K562 (cell line): ENCODE data around the gene GATA5. TPM values are rescaled to one million over a fixed set of nuclear protein-coding genes. Genes with fewer than 3 reads are reported as not detected.

Experiments
- ATAC-seq: fragments of 200-7000 bp; cut with Tn5 transposase; 3 replicates; pipeline ENCODE4 v1.9.1; 2020; ENCODE audit warnings: moderate library complexity
- BruUV-seq: library from RNA; stranded (reverse); fragments of 400-500 nt; replicated peaks from 2 replicates; lab custom pipeline; 2021; lab: Mats Ljungman, UMichigan
- CTCF ChIA-PET: fragments of 300-600 bp; formaldehyde crosslinking; extraction: SDS; loops from one replicate; lab custom pipeline; 2021; ENCODE audit warnings: low intra/inter-chr PET ratio; lab: Yijun Ruan, JAX
- POLR2A ChIA-PET: fragments of 300-600, 350-650 bp; sonication (Branson Sonifier 250); formaldehyde crosslinking; extraction: SDS; loops from one replicate; lab custom pipeline; 2021; ENCODE audit warnings: antibody characterized with exemption, inconsistent platforms; lab: Yijun Ruan, JAX
- DNase-seq, 4 experiments: peaks; one replicate each; pipeline versions ENCODE4 v3.0.0 to v3.0.0-alpha.2; 2011 to 2018; ENCODE audit warnings: low spot score in 3 of 4, mixed read lengths in 3 of 4; ENCODE audit errors: extremely low read depth in 1 of 4
- FAIRE-seq: peaks from 2 replicates; lab custom pipeline; 2011; peaks lifted over from hg19 to GRCh38; lab: Jason Lieb, UNC
- H2AFZ ChIP-seq: 2 replicates; pipeline ENCODE4 v1.6.0; 2011; ENCODE audit warnings: low read depth, low read length, control low read depth, inconsistent platforms
- H3K27ac ChIP-seq: fragments of 200-600 bp; 3 replicates; pipeline ENCODE4 v1.8.0; 2011; ENCODE audit warnings: low read depth, mild to moderate bottlenecking, control low read depth, inconsistent platforms, low read length, moderate library complexity, mixed read lengths; ENCODE audit errors: extremely low read depth
- H3K27me3 ChIP-seq, 2 experiments: fragments of 300-600 bp in 1 of 2; 2 replicates in 1 of 2; 3 replicates in 1 of 2; pipeline versions ENCODE4 v1.6.0 to v1.8.0; 2011; ENCODE audit warnings: inconsistent platforms in 2 of 2, low read length in 2 of 2, mild to moderate bottlenecking in 1 of 2, mixed read lengths in 1 of 2, moderate library complexity in 1 of 2; ENCODE audit not compliant: control insufficient read depth in 2 of 2, insufficient read depth in 2 of 2
- H3K36me3 ChIP-seq: fragments of 300-600 bp; 3 replicates; pipeline ENCODE4 v1.8.0; 2011; ENCODE audit warnings: mild to moderate bottlenecking, low read length, inconsistent platforms; ENCODE audit not compliant: control insufficient read depth, insufficient read depth
- H3K4me1 ChIP-seq, 2 experiments: fragments of 200-600 bp in 1 of 2; replicated peaks in 1 of 2; 2 replicates in 1 of 2; 3 replicates in 1 of 2; pipeline versions ENCODE4 v1.5.1 to v1.8.0; 2011; ENCODE audit warnings: inconsistent platforms in 2 of 2, low read length in 2 of 2, mild to moderate bottlenecking in 1 of 2, mixed read lengths in 1 of 2, moderate library complexity in 1 of 2; ENCODE audit not compliant: control insufficient read depth in 2 of 2, insufficient read depth in 2 of 2
- H3K4me2 ChIP-seq: 2 replicates; pipeline ENCODE4 v1.6.1; 2011; ENCODE audit warnings: low read length, control low read depth, inconsistent platforms, mixed read lengths; ENCODE audit not compliant: insufficient read depth
- H3K4me3 ChIP-seq: fragments of 200-600 bp; sonication (generic), shearing (Covaris generic); 2 replicates; pipeline ENCODE4 v1.5.1; 2016; ENCODE audit warnings: control low read depth, inconsistent platforms
- H3K79me2 ChIP-seq: fragments of 200-600 bp; 3 replicates; pipeline ENCODE4 v1.8.0; 2011; ENCODE audit warnings: low read length, inconsistent platforms; ENCODE audit not compliant: control insufficient read depth, insufficient read depth
- H3K9ac ChIP-seq, 2 experiments: 2 replicates each; pipeline versions ENCODE4 v1.6.0 to v1.6.1; 2011; ENCODE audit warnings: low read depth in 2 of 2, low read length in 2 of 2, control low read depth in 1 of 2, inconsistent platforms in 1 of 2, mild to moderate bottlenecking in 1 of 2, mixed read lengths in 1 of 2; ENCODE audit not compliant: insufficient read depth in 1 of 2
- H3K9me1 ChIP-seq: one replicate; pipeline ENCODE4 v1.6.0; 2011; ENCODE audit warnings: inconsistent platforms, mild to moderate bottlenecking, low read length, moderate library complexity; ENCODE audit not compliant: control insufficient read depth, insufficient read depth
- H3K9me3 ChIP-seq: replicated peaks from 2 replicates; pipeline ENCODE4 v1.5.1; 2011; ENCODE audit warnings: low read depth, low read length, inconsistent platforms; ENCODE audit not compliant: control insufficient read depth, insufficient read depth
- H4K20me1 ChIP-seq: replicated peaks from 2 replicates; pipeline ENCODE4 v1.6.1; 2011; ENCODE audit warnings: low read length, inconsistent platforms, mixed read lengths; ENCODE audit not compliant: control insufficient read depth, insufficient read depth
- ELF4 ChIP-seq: fragments of 450-650 bp; formaldehyde crosslinking; IDR thresholded peaks from 2 replicates; pipeline ENCODE4 v1.4.0; 2022; ENCODE audit warnings: missing genetic modification characterization
- HNRNPL ChIP-seq: fragments of 200-400 bp; formaldehyde crosslinking; IDR thresholded peaks from 2 replicates; pipeline ENCODE4 v1.6.1; 2017; ENCODE audit warnings: low read depth, mild to moderate bottlenecking, low read length
- ZBTB49 ChIP-seq: sonication (generic); formaldehyde crosslinking; IDR thresholded peaks from 2 replicates; pipeline ENCODE4 v1.8.0; 2022; ENCODE audit warnings: missing genetic modification reagents, mild to moderate bottlenecking, borderline replicate concordance
- WGBS: fragments of 100-300 bp; shearing (Covaris generic); methylation state at CpG from one replicate; pipeline ENCODE4 v1.1.6; 2016; ENCODE audit warnings: low coverage, mixed read lengths; ENCODE audit not compliant: insufficient coverage; ENCODE audit errors: missing lambda C conversion rate; 5-methylcytosine and 5-hydroxymethylcytosine counted together
- in situ Hi-C: fragments of 300-500 bp; cut with MboI; formaldehyde crosslinking; loops from 4 replicates; pipeline ENCODE4 v1.15.0; 2018; ENCODE audit warnings: inconsistent platforms, mixed read lengths
- intact Hi-C: fragments of 100-400 bp; cut with micrococcal nuclease; formaldehyde crosslinking; loops from 2 replicates; pipeline ENCODE4 v1.14.2; 2022
- polyA plus RNA-seq, 8 experiments: library from polyadenylated mRNA; depleted of rRNA in 4 of 8; stranded (reverse) in 5 of 8; unstranded in 3 of 8; fragments of >200 nt; fragmentation: Nextera tagmentation in 2 of 8; fragmentation: Illumina TruSeq in 1 of 8; extraction: Ambion mirVana in 2 of 8; extraction: Trizol in 1 of 8; gene quantifications; 2 replicates each; pipeline versions ENCODE4 v1.2.1 to v1.2.3, GENCODE V29; 2011 to 2014; ENCODE audit warnings: inconsistent platforms in 1 of 8, missing spikeins in 1 of 8
- total RNA-seq, 7 experiments: library from RNA; depleted of rRNA in 6 of 7; stranded (reverse); fragments of >200 nt in 6 of 7; fragmentation: Illumina TruSeq in 2 of 7; extraction: Trizol in 2 of 7; gene quantifications; 2 replicates each; pipeline versions ENCODE4 v1.2.1 to v1.2.3, GENCODE V29; 2011 to 2021; ENCODE audit warnings: low replicate concordance in 1 of 7
- TF ChIP-seq, protein P1 (sequence below): fragments of 450-650 bp; formaldehyde crosslinking; IDR thresholded peaks from 2 replicates; pipeline ENCODE4 v1.4.0; 2020; ENCODE audit warnings: mild to moderate bottlenecking, moderate library complexity
- TF ChIP-seq, protein P2 (sequence below): fragments of 450-650 bp; IDR thresholded peaks from 2 replicates; pipeline ENCODE4 v1.6.1; 2016; ENCODE audit warnings: borderline replicate concordance
- TF ChIP-seq, protein P3 (sequence below): sonication (generic); formaldehyde crosslinking; IDR thresholded peaks from 2 replicates; pipeline ENCODE4 v1.8.1; 2023; ENCODE audit warnings: mild to moderate bottlenecking, missing genetic modification reagents

The GATA5 gene
- total and polyA plus RNA-seq, 9 of the 15 experiments (the other 6 are each of a cell fraction or from before 2014, with no cell fraction given): 0.09 to 0.57 (median 0.20) TPM; not detected in 3

DNA sequence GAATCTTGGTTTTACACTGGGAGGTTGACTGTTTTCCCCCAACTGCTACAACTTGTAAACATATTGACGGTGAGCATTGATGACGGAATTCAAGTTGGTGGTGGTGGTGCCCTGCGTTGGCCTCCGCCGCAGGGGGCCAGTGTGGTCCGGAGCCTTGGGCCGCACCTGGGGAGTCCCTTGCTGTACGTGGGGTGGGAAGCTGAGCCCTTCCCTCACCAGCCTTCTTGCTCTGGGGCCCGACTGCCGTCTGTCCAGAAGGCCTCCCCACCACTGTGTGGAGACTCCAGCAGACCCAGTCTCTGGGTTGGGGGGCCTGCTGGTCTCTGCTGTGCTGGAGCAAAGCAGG is 11.4 kb downstream of the GATA5 start (continued):
- TF ChIP-seq, protein P1, sequence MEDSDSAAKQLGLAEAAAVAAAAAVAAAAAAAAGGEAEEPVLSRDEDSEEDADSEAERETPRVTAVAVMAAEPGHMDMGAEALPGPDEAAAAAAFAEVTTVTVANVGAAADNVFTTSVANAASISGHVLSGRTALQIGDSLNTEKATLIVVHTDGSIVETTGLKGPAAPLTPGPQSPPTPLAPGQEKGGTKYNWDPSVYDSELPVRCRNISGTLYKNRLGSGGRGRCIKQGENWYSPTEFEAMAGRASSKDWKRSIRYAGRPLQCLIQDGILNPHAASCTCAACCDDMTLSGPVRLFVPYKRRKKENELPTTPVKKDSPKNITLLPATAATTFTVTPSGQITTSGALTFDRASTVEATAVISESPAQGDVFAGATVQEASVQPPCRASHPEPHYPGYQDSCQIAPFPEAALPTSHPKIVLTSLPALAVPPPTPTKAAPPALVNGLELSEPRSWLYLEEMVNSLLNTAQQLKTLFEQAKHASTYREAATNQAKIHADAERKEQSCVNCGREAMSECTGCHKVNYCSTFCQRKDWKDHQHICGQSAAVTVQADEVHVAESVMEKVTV: no peak

DNA sequence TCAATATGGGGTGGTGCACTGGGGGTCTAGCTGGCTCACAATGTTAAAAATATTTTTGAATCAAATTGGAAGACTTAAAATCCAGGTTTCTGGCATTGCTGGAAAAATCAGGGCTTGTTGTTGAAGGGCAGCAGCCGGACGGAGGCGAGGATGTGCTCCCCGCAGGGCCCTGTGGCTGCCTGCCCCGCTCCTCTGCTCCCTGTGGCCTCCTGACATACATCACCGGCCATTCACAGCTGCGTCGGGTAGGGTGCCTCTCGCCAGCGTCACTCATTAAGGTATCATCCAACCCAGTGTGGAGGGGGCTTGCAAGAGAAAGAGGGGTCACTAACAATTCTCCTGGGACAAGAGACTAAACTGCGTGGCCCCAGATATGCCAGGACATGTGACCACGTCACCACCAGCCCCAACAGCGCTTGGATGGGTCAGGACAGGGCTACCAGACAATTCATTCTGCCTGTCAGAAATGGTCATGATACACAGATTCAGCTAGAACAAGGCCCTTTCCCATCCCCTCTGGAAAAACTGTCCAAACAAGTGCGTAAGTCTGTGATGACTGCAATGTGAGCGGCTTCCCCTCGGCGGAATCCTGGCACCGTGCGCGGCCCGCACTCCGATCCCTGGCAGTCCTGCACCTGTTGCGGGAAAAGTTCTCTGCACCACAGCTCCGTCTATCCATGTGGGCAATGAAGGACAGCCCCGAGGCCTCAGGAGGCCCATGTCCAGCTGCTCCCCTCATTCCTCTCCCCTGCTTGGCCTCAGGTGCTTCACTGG is 12.0 kb downstream of the GATA5 start:
- H3K27ac ChIP-seq: no peak overlapping the region
- peaks cover 6 to 69% of the 10 kb centered on the region in 2 experiments; a peak in 4 of 5 replicates for H3K4me1 ChIP-seq
- ChIA-PET POLR2A (interaction anchor here (1.1 kb wide), 1 partner anchor 15 kb away, joined by 3 read pairs; no protein-coding TSS in a partner anchor), CTCF (no interaction called here)
- no peaks in the 10 kb centered on the region for H3K9me1 ChIP-seq
- no peaks in the 10 kb centered on the region for H3K36me3 ChIP-seq
- FAIRE-seq (no peak), ATAC-seq (no peak), DNase-seq (no peak)
- 37% methylated on average over 25 of the region's 25 CpGs for WGBS
- no peak overlapping the region for H2AFZ ChIP-seq
- H3K4me3 ChIP-seq: no peak overlapping the region
- peaks cover 2 to 54% of the 10 kb centered on the region in 2 experiments; a peak in 3 of 5 replicates for H3K27me3 ChIP-seq
- no peaks in the 10 kb centered on the region for H3K9me3 ChIP-seq
- intact Hi-C loops: no loop called here
- H4K20me1 ChIP-seq: no peaks in the 10 kb centered on the region; the same call in 1 of the 2 replicates
- H3K4me2 ChIP-seq: no peak overlapping the region
- in situ Hi-C loops: no loop called here
- no TSS peak for BruUV-seq
- H3K9ac ChIP-seq: no peak overlapping the region
- no peaks in the 10 kb centered on the region for H3K79me2 ChIP-seq
- TF ChIP-seq HNRNPL: no peak
- TF ChIP-seq, protein P2, sequence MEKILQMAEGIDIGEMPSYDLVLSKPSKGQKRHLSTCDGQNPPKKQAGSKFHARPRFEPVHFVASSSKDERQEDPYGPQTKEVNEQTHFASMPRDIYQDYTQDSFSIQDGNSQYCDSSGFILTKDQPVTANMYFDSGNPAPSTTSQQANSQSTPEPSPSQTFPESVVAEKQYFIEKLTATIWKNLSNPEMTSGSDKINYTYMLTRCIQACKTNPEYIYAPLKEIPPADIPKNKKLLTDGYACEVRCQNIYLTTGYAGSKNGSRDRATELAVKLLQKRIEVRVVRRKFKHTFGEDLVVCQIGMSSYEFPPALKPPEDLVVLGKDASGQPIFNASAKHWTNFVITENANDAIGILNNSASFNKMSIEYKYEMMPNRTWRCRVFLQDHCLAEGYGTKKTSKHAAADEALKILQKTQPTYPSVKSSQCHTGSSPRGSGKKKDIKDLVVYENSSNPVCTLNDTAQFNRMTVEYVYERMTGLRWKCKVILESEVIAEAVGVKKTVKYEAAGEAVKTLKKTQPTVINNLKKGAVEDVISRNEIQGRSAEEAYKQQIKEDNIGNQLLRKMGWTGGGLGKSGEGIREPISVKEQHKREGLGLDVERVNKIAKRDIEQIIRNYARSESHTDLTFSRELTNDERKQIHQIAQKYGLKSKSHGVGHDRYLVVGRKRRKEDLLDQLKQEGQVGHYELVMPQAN: no peak
- no peak for TF ChIP-seq ZBTB49 (CRISPR knock-in tag)
- TF ChIP-seq, protein P3, sequence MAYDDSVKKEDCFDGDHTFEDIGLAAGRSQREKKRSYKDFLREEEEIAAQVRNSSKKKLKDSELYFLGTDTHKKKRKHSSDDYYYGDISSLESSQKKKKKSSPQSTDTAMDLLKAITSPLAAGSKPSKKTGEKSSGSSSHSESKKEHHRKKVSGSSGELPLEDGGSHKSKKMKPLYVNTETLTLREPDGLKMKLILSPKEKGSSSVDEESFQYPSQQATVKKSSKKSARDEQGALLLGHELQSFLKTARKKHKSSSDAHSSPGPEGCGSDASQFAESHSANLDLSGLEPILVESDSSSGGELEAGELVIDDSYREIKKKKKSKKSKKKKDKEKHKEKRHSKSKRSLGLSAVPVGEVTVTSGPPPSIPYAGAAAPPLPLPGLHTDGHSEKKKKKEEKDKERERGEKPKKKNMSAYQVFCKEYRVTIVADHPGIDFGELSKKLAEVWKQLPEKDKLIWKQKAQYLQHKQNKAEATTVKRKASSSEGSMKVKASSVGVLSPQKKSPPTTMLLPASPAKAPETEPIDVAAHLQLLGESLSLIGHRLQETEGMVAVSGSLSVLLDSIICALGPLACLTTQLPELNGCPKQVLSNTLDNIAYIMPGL (CRISPR knock-in tag): no peak
- TF ChIP-seq ELF4 (CRISPR knock-in tag): no peak
